HEK293 (cell line): ENCODE data around the gene NEURL1.

ENCODE experiments used
- REST ChIP-seq: fragments of 450-650 bp; formaldehyde crosslinking; IDR thresholded peaks from 2 replicates; pipeline ENCODE4 v1.5.1; 2016; ENCODE audit warnings: missing biosample characterization, missing genetic modification characterization
- ZBTB48 ChIP-seq: fragments of 450-650 bp; formaldehyde crosslinking; IDR thresholded peaks from 2 replicates; pipeline ENCODE4 v1.5.1; 2016; ENCODE audit warnings: missing biosample characterization, missing genetic modification characterization
- ZNF121 ChIP-seq: fragments of 450-650 bp; formaldehyde crosslinking; IDR thresholded peaks from 2 replicates; pipeline ENCODE4 v1.5.1; 2016; ENCODE audit warnings: missing biosample characterization, missing genetic modification characterization
- ZNF133 ChIP-seq: fragments of 450-650 bp; formaldehyde crosslinking; IDR thresholded peaks from 2 replicates; pipeline ENCODE4 v1.5.1; 2016; ENCODE audit warnings: missing biosample characterization, missing genetic modification characterization
- ZNF292 ChIP-seq: fragments of 450-650 bp; formaldehyde crosslinking; IDR thresholded peaks from 2 replicates; pipeline ENCODE4 v1.5.1; 2016; ENCODE audit warnings: low read depth, missing biosample characterization, missing genetic modification characterization, borderline replicate concordance

DNA sequence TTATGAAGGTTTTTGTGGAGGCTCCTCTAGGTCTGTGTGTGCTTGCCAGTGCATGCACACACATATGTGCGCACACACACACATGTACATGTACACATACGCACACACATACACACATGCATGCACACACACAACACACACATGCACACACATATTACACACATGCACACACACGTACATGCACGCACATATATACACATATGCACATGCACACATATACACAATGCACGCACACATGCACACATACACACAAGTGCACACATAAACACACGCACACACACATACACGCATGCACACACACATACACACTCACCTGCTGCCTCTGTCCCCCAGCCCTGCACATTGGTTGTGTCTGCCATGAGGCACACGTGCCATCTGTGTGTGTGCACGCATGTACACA lies 66.3 kb downstream of the NEURL1 start:
- TF ChIP-seq ZNF121 (tag by site-specific recombination) (no peak), REST (tag by site-specific recombination) (no peak), ZNF133 (tag by site-specific recombination) (no peak), ZNF292 (tag by site-specific recombination) (no peak), ZBTB48 (tag by site-specific recombination) (no peak)
